Neural progenitor cell (in vitro differentiated cells): ENCODE data around the gene THBS4. TPM values are rescaled to one million over a fixed set of nuclear protein-coding genes. Genes with fewer than 3 reads are reported as not detected.

ENCODE experiments used
- DNase-seq: peaks from one replicate; pipeline ENCODE4 v3.0.0-alpha.2; 2016; ENCODE audit warnings: low spot score
- H2AFZ ChIP-seq: fragments of 200-600 bp; sonication (generic); replicated peaks from 2 replicates; pipeline ENCODE4 v1.6.1; 2016; ENCODE audit warnings: antibody characterized with exemption
- H3F3A ChIP-seq: fragments of 200-600 bp; sonication (generic); 2 replicates; pipeline ENCODE4 v1.6.1; 2016; ENCODE audit warnings: antibody characterized with exemption, low read depth
- H3K27ac ChIP-seq: fragments of 200-600 bp; sonication (generic); 2 replicates; pipeline ENCODE4 v1.5.1; 2016; ENCODE audit warnings: mild to moderate bottlenecking
- H3K27me3 ChIP-seq: fragments of 200-600 bp; sonication (generic); 2 replicates; pipeline ENCODE4 v1.6.1; 2016; ENCODE audit warnings: mild to moderate bottlenecking, moderate library complexity
- H3K36me3 ChIP-seq: fragments of 200-600 bp; sonication (generic); 2 replicates; pipeline ENCODE4 v1.5.1; 2016
- H3K4me1 ChIP-seq: fragments of 200-600 bp; sonication (generic); 2 replicates; pipeline ENCODE4 v1.6.1; 2016; ENCODE audit warnings: mixed run types
- H3K4me2 ChIP-seq: fragments of 200-600 bp; sonication (generic); 2 replicates; pipeline ENCODE4 v1.6.1; 2016
- H3K4me3 ChIP-seq: fragments of 200-600 bp; sonication (generic); 2 replicates; pipeline ENCODE4 v1.5.1; 2016
- H3K79me2 ChIP-seq: fragments of 200-600 bp; sonication (generic); 2 replicates; pipeline ENCODE4 v1.6.1; 2016; ENCODE audit warnings: low read depth
- H3K9ac ChIP-seq: fragments of 200-600 bp; sonication (generic); 2 replicates; pipeline ENCODE4 v1.6.1; 2016
- H3K9me3 ChIP-seq: fragments of 200-600 bp; sonication (generic); 2 replicates; pipeline ENCODE4 v1.5.1; 2016; ENCODE audit warnings: low read depth
- H4K20me1 ChIP-seq: fragments of 200-600 bp; sonication (generic); 2 replicates; pipeline ENCODE4 v1.6.1; 2016; ENCODE audit warnings: low read depth
- H3K27ac Mint-ChIP-seq: 3 replicates; pipeline ENCODE4 v1.8.0; 2021; ENCODE audit warnings: mixed read lengths
- H3K27me3 Mint-ChIP-seq: 2 replicates; pipeline ENCODE4 v1.8.0; 2022; ENCODE audit warnings: low read depth, mild to moderate bottlenecking, inconsistent platforms, moderate library complexity, mixed read lengths; ENCODE audit not compliant: insufficient read depth
- H3K36me3 Mint-ChIP-seq: 3 replicates; pipeline ENCODE4 v1.8.0; 2021; ENCODE audit warnings: mixed read lengths
- H3K4me1 Mint-ChIP-seq: 3 replicates; pipeline ENCODE4 v1.8.0; 2021; ENCODE audit warnings: mixed read lengths
- H3K4me3 Mint-ChIP-seq: 3 replicates; pipeline ENCODE4 v1.8.0; 2021; ENCODE audit warnings: mild to moderate bottlenecking, moderate library complexity, mixed read lengths
- H3K9me3 Mint-ChIP-seq: 3 replicates; pipeline ENCODE4 v1.8.0; 2020; ENCODE audit warnings: mixed read lengths
- CTCF ChIP-seq: fragments of 200-600 bp; sonication (generic); IDR thresholded peaks from 2 replicates; pipeline ENCODE4 v1.5.1; 2017; ENCODE audit warnings: antibody characterized with exemption, mild to moderate bottlenecking
- EZH2 ChIP-seq: fragments of 200-600 bp; sonication (generic); IDR thresholded peaks from 2 replicates; pipeline ENCODE4 v1.6.1; 2017; ENCODE audit warnings: antibody characterized with exemption, mild to moderate bottlenecking, moderate library complexity
- EZH2phosphoT487 ChIP-seq: fragments of 200-600 bp; sonication (generic); IDR thresholded peaks from 2 replicates; pipeline ENCODE4 v1.6.1; 2017; ENCODE audit warnings: antibody characterized with exemption
- small RNA-seq: library from RNA; depleted of rRNA; stranded (forward); fragments of <200 nt; gene quantifications from one replicate; pipeline ENCODE3, GENCODE V24; 2015
- total RNA-seq: library from RNA; depleted of rRNA; stranded (reverse); fragments of >200 nt; gene quantifications from 2 replicates; pipeline ENCODE4 v1.2.3, GENCODE V29; 2015; ENCODE audit warnings: low replicate concordance

The THBS4 gene
- total RNA-seq, 1 donor from 2014 or later: 31.6 TPM

GRCh38 chr5:80129146-80129545 lies 94.0 kb downstream of the THBS4 start:
- H3K79me2 ChIP-seq: no peaks in the 10 kb centered on the region
- Mint-ChIP-seq H3K9me3 (peaks cover 15% of the 10 kb centered on the region), H3K27ac (no peak overlapping the region), H3K4me3 (no peak overlapping the region), H3K36me3 (peaks cover 2% of the 10 kb centered on the region), H3K27me3 (peaks cover 7% of the 10 kb centered on the region), H3K4me1 (peaks cover 20% of the 10 kb centered on the region)
- H3K4me1 ChIP-seq: peaks cover 27% of the 10 kb centered on the region
- no peaks in the 10 kb centered on the region for H4K20me1 ChIP-seq
- H3K9ac ChIP-seq: no peak overlapping the region
- H3K27ac ChIP-seq: peak overlapping the region; percentile 20
- peaks cover 23% of the 10 kb centered on the region for H3F3A ChIP-seq
- H3K9me3 ChIP-seq: no peaks in the 10 kb centered on the region
- H3K4me3 ChIP-seq: no peak overlapping the region
- no peak overlapping the region for H2AFZ ChIP-seq
- no peak for DNase-seq
- H3K4me2 ChIP-seq: no peak overlapping the region
- no peaks in the 10 kb centered on the region for H3K27me3 ChIP-seq
- TF ChIP-seq EZH2: no peak
- no peak for TF ChIP-seq EZH2phosphoT487
- no peak for TF ChIP-seq CTCF
- no peaks in the 10 kb centered on the region for H3K36me3 ChIP-seq

Small RNA genes lying within 50 kb of the gene (small RNA-seq; reads per million reads assigned to genes)
- not detected for gene TRMT112P2

Other genes starting within 250 kb of the THBS4 start
- gene MTX3, start 44.1 kb upstream of the THBS4 start, total RNA-seq: 43.1 and 64.0 TPM in 2 replicates
- gene SERINC5, start 220.7 kb downstream of the THBS4 start, total RNA-seq: 105 and 126 TPM in 2 replicates